Activated CD4-positive, alpha-beta T cell treated with anti-CD3 and anti-CD28 coated beads for 36 hours (primary cell): ENCODE data around the gene SLX1B. TPM values are rescaled to one million over a fixed set of nuclear protein-coding genes. Genes with fewer than 3 reads are reported as not detected.
"Not testable (repeated sequence)": the region's sequence is repeated elsewhere in the genome, so short reads cannot be mapped to it uniquely, and the experiment has no call there.

Experiments
- ATAC-seq: fragments of 200-7000 bp; cut with Tn5 transposase; one replicate; pipeline ENCODE4 v1.10.0; 2021; ENCODE audit warnings: mild to moderate bottlenecking, moderate library complexity
- CTCF ChIA-PET: fragments of 350-600 bp; sonication (Branson Sonifier 250); formaldehyde crosslinking; loops from one replicate; lab custom pipeline; 2021; ENCODE audit warnings: antibody characterized with exemption; lab: Charles Lee
- POLR2A ChIA-PET: fragments of 350-600 bp; sonication (Branson Sonifier 250); formaldehyde crosslinking; loops from one replicate; lab custom pipeline; 2021; ENCODE audit warnings: antibody characterized with exemption, inconsistent platforms; lab: Charles Lee
- DNase-seq: peaks from one replicate; pipeline ENCODE4 v3.0.0-alpha.2; 2020
- H3K27ac Mint-ChIP-seq: one replicate; pipeline ENCODE4 v1.8.0; 2021; ENCODE audit warnings: mixed read lengths
- H3K27me3 Mint-ChIP-seq: one replicate; pipeline ENCODE4 v1.8.0; 2021; ENCODE audit warnings: mixed read lengths
- H3K36me3 Mint-ChIP-seq: one replicate; pipeline ENCODE4 v1.8.0; 2021; ENCODE audit warnings: low read depth, mixed read lengths
- H3K4me1 Mint-ChIP-seq: one replicate; pipeline ENCODE4 v1.8.0; 2021; ENCODE audit warnings: mixed read lengths
- H3K4me3 Mint-ChIP-seq: one replicate; pipeline ENCODE4 v1.8.0; 2021; ENCODE audit warnings: mild to moderate bottlenecking, moderate library complexity, mixed read lengths
- H3K9me3 Mint-ChIP-seq: one replicate; pipeline ENCODE4 v1.8.0; 2021; ENCODE audit warnings: low read depth, mixed read lengths
- intact Hi-C, 2 experiments: fragments of 100-400 bp; cut with DNase I in 1 of 2; cut with micrococcal nuclease in 1 of 2; formaldehyde crosslinking; loops; one replicate each; pipeline versions ENCODE4 v1.14.2 to v1.15.1; 2022 to 2024; cut with DNase I, micrococcal nuclease
- total RNA-seq, 2 experiments: library from RNA; stranded (reverse); gene quantifications; one replicate each; pipeline ENCODE4 v1.2.3, GENCODE V29; 2021

Gene SLX1B
- total RNA-seq = 100 to 1,000 TPM in 1 of 2 experiments, 10 to 100 TPM in 1; 66.8 to 125 TPM

GRCh38 chr16:29454269-29454668 lies at the start of gene SLX1B, which contains the start of gene BOLA2:
TSS of gene SLX1B (plus strand) at chr16:29454533.
TSS of gene BOLA2 (minus strand) at chr16:29454351. CDS start at chr16:29454253, 98 bp downstream.
- CTCF ChIA-PET, H3K4me1 Mint-ChIP-seq, DNase-seq, H3K4me3 Mint-ChIP-seq, H3K27ac Mint-ChIP-seq, H3K36me3 Mint-ChIP-seq, POLR2A ChIA-PET, H3K9me3 Mint-ChIP-seq, H3K27me3 Mint-ChIP-seq, intact Hi-C loops: not testable (repeated sequence)
- ATAC-seq = peak; percentile 88

DNA sequence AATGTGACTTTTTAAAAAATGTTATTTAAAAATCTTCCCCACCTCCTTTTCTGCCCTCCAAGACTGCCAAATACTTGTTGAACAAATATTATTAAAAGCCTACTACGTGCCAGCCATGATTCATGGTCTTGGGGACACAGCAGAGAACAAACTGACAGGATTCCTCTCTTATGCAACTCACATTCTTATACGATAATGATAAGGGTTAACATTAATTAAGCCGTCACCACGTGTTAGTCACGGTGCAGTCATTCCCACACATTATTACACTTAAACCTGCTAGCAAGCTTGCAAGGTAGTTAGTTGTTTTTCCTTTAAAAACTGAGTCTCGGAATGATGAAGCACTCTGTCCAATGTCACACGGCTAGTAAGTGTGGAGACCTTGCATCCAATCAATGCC lies 49.1 kb upstream of the SLX1B start:
- POLR2A ChIA-PET, CTCF ChIA-PET, H3K36me3 Mint-ChIP-seq, H3K27ac Mint-ChIP-seq, H3K4me3 Mint-ChIP-seq, ATAC-seq, H3K9me3 Mint-ChIP-seq, intact Hi-C loops, DNase-seq, H3K4me1 Mint-ChIP-seq, H3K27me3 Mint-ChIP-seq: not testable (repeated sequence)

DNA sequence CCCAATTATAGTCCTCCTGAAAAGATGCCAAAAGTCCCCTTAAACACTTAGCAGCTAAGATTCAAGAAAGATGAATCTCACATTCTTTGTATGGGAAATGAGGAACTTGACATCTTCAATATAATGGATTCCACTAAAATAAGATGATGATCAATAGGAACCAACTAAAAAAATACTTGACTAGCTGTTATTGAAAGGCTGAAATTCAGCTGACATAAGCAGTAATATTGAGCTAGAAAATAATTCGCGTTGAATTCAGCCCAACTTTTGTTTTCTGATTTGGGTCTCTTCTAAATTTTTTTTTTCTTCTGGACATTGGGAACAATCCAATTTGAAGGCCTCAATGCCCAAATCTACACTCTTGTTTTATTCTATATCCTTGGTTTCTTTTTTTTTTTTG lies 30.7 kb upstream of the SLX1B start:
- intact Hi-C loops, H3K27me3 Mint-ChIP-seq, H3K4me1 Mint-ChIP-seq, DNase-seq, H3K9me3 Mint-ChIP-seq, H3K36me3 Mint-ChIP-seq, POLR2A ChIA-PET, H3K4me3 Mint-ChIP-seq, ATAC-seq, CTCF ChIA-PET, H3K27ac Mint-ChIP-seq: not testable (repeated sequence)

DNA sequence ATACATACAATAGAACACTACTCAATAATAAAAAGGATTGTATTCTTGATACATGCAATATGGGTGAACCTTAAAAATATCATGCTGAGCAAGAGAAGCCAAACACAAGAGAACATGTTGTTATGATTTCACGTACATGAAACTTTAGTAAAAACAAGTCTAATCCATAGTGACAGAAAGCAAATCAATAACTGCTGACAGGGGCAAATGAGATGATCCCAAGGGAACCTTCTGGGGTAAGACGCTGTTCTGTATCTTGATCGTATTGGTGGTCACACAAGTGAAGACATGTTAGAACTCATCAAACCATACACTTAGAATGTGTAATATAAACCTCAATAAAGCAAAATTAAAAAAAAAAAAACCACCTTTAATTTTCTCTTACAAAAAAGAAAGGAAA lies 28.9 kb upstream of the SLX1B start:
- H3K27ac Mint-ChIP-seq, H3K4me3 Mint-ChIP-seq, H3K4me1 Mint-ChIP-seq, DNase-seq, H3K27me3 Mint-ChIP-seq, H3K9me3 Mint-ChIP-seq, POLR2A ChIA-PET, ATAC-seq, CTCF ChIA-PET, intact Hi-C loops: not testable (repeated sequence)
- peaks cover 11% of the 10 kb centered on the region for H3K36me3 Mint-ChIP-seq

DNA sequence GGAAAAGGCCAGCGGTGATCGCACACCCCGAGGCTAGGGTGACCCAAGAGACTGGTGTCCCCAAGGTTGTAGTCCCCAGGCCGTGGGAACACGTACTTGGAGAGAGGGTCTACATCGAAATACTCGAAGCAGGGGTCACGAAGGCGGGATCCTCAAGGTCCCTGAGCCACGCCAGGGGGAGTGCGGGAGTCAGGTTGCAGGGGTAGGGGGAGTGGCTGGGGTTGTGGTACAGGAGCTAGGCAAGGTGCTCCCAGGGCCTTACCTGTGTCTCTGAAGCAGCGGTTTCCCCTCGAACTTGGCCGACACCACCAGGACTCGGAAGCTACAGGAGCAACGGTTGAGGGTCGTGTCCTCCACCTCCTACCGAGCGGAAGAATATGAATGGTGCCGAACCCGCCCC lies 579 bp upstream of the SLX1B start:
- intact Hi-C loops = not testable (repeated sequence)

GRCh38 chr16:29454828-29455227 lies 495 bp downstream of the SLX1B start:
- intact Hi-C loops, H3K4me3 Mint-ChIP-seq, H3K9me3 Mint-ChIP-seq, DNase-seq, H3K36me3 Mint-ChIP-seq, CTCF ChIA-PET, POLR2A ChIA-PET, H3K27ac Mint-ChIP-seq, H3K4me1 Mint-ChIP-seq, H3K27me3 Mint-ChIP-seq: not testable (repeated sequence)
- ATAC-seq = peak; percentile 74

More for the DNA sequence above, 579 bp upstream of the SLX1B start:
- H3K27ac Mint-ChIP-seq, DNase-seq, H3K9me3 Mint-ChIP-seq, H3K27me3 Mint-ChIP-seq, CTCF ChIA-PET, POLR2A ChIA-PET, H3K4me1 Mint-ChIP-seq, H3K4me3 Mint-ChIP-seq, H3K36me3 Mint-ChIP-seq: not testable (repeated sequence)
- ATAC-seq = peak; percentile 14

DNA sequence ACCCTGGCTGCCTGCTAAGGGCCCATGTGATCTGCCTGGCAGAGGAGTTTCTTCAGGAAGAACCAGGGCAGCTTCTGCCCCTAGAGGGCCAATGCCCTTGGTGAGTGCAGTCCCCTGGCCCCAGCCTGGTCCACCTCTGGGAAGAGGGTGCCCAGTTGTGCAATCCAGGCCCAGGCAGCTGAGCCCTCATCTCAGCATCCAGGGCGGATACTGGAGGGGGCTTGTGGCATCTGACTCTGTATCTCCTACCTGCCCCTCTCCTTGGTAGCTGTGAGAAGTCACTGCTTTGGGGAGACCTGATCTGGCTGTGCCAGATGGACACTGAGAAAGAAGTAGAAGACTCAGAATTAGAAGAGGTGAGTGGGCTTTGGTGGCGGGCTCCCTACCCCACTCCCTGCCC lies 3.3 kb downstream of the SLX1B start:
- POLR2A ChIA-PET, H3K9me3 Mint-ChIP-seq, intact Hi-C loops, H3K27me3 Mint-ChIP-seq, CTCF ChIA-PET, H3K36me3 Mint-ChIP-seq, ATAC-seq, H3K27ac Mint-ChIP-seq, H3K4me1 Mint-ChIP-seq, H3K4me3 Mint-ChIP-seq: not testable (repeated sequence)
- DNase-seq = peak; percentile 4

GRCh38 chr16:29459706-29460646 lies 5.6 kb downstream of the SLX1B start, which contains the start of gene SULT1A4:
TSS of gene SULT1A4 (plus strand) at chr16:29459913. CDS start at chr16:29461386, 1,473 bp downstream.
- H3K9me3 Mint-ChIP-seq, H3K4me3 Mint-ChIP-seq, POLR2A ChIA-PET, H3K4me1 Mint-ChIP-seq, H3K27ac Mint-ChIP-seq, ATAC-seq, H3K36me3 Mint-ChIP-seq, intact Hi-C loops, CTCF ChIA-PET, H3K27me3 Mint-ChIP-seq, DNase-seq: not testable (repeated sequence)

DNA sequence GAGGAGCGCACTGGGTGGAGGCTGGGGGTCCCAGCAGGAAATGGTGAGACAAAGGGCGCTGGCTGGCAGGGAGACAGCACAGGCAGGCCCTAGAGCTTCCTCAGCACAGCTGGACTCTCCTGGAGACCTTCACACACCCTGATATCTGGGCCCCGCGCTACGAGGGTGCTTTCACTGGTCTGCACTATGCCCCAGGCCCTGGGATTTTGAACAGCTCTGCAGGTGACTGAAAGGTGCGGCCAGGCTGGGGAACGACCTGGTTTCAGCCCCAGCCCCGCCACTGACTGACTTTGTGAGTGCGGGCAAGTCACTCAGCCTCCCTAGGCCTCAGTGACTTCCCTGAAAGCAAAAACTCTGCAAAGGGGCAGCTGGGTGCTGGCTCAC lies 6.3 kb downstream of the SLX1B start:
- H3K4me3 Mint-ChIP-seq, H3K9me3 Mint-ChIP-seq, H3K4me1 Mint-ChIP-seq, DNase-seq, POLR2A ChIA-PET, H3K27ac Mint-ChIP-seq, intact Hi-C loops, H3K27me3 Mint-ChIP-seq, ATAC-seq, H3K36me3 Mint-ChIP-seq, CTCF ChIA-PET: not testable (repeated sequence)

GRCh38 chr16:29465985-29466824 lies 11.9 kb downstream of the SLX1B start:
- intact Hi-C loops, CTCF ChIA-PET: not testable (repeated sequence)

DNA sequence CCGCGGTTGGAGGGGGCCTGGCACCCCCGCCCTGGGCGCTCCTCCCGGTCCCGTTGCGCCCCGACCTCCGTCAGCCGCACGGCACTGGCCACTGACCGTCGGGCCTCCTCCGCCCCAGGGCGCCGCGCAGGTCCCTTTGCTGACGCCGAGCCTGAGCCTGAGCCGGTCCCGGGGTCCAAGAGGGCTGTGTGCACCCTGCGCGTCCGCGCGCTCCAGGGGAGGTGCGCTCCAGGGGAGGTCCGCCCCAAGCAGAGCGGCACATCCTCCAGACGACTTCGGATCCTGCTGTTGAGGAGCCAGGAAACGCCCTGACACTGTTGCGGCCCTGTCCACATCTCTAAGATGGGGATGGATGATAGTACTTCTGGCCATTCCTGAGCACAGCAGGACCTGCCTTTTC lies 12.6 kb downstream of the SLX1B start:
- H3K36me3 Mint-ChIP-seq, POLR2A ChIA-PET, H3K4me3 Mint-ChIP-seq, H3K9me3 Mint-ChIP-seq, intact Hi-C loops, H3K4me1 Mint-ChIP-seq, H3K27ac Mint-ChIP-seq, H3K27me3 Mint-ChIP-seq, DNase-seq, CTCF ChIA-PET: not testable (repeated sequence)
- ATAC-seq = peak; percentile 55

More at GRCh38 chr16:29465985-29466824, 11.9 kb downstream of the SLX1B start:
- H3K27me3 Mint-ChIP-seq, H3K4me1 Mint-ChIP-seq, H3K27ac Mint-ChIP-seq, POLR2A ChIA-PET, H3K9me3 Mint-ChIP-seq, H3K36me3 Mint-ChIP-seq, DNase-seq, H3K4me3 Mint-ChIP-seq: not testable (repeated sequence)
- peak; percentile 47 for ATAC-seq
